ENCODE data around the gene PAFAH1B2. TPM values are rescaled to one million over a fixed set of nuclear protein-coding genes. Genes with fewer than 3 reads are reported as not detected.

The PAFAH1B2 gene
- total RNA-seq, 1 experiment from 2014 or later, result 154 TPM

- TF ChIP-seq CTCF (IDR thresholded peaks at IDR 0.05 in 2 of 3, conservative IDR thresholded peaks at IDR 0.05 in 1 of 3; ENCODE audit: borderline replicate concordance in 1 of 3, insufficient read depth in 1 of 3, low read depth in 2 of 3, low read length in 2 of 3) (peak; percentile 11 to 25 (median 21); a peak in 2 of 6 replicates), REST (IDR thresholded peaks at IDR 0.05; ENCODE audit: low read depth) (no peak), CBX3 (IDR thresholded peaks at IDR 0.05; ENCODE audit: low read depth) (no peak), EZH2phosphoT487 (IDR thresholded peaks at IDR 0.05; ENCODE audit: borderline replicate concordance) (no peak), JUND (IDR thresholded peaks at IDR 0.05) (no peak), YY1 (IDR thresholded peaks at IDR 0.05; ENCODE audit: extremely low read depth, insufficient replicate concordance, low read depth, low read length) (peak; percentile 89), MAX (IDR thresholded peaks at IDR 0.05) (peak; percentile 86), CEBPB (IDR thresholded peaks at IDR 0.05; ENCODE audit: low read depth) (no peak), EGR1 (IDR thresholded peaks at IDR 0.05; ENCODE audit: low read depth) (no peak; the same call in 1 of the 2 replicates), ELF1 (IDR thresholded peaks at IDR 0.05; ENCODE audit: borderline replicate concordance, low read depth) (no peak), RAD21 (IDR thresholded peaks at IDR 0.05; ENCODE audit: low read depth) (peak; percentile 46), EZH2 (IDR thresholded peaks at IDR 0.05) (no peak)
Observed at GRCh38 chr11:117098269-117099232, 45.5 kb upstream of the PAFAH1B2 start, which contains the start of gene SIK3 (continued).

All from HCT116 (cell line).